ENCODE results near the gene RARB.

- no peak for TF ChIP-seq CTCF (IDR thresholded peaks at IDR 0.05)
- TF ChIP-seq EP300 (IDR thresholded peaks at IDR 0.05) = no peak
- no peak for TF ChIP-seq POLR2A (IDR thresholded peaks at IDR 0.05)
These were observed 140.5 kb downstream of the RARB start for GRCh38 chr3:25568525-25569078.
